Measurements from ENCODE around the gene KDM4B. TPM values are rescaled to one million over a fixed set of nuclear protein-coding genes. Genes with fewer than 3 reads are reported as not detected.

The KDM4B gene
- total RNA-seq, 1 experiment from 2014 or later: 43.7 TPM

DNA sequence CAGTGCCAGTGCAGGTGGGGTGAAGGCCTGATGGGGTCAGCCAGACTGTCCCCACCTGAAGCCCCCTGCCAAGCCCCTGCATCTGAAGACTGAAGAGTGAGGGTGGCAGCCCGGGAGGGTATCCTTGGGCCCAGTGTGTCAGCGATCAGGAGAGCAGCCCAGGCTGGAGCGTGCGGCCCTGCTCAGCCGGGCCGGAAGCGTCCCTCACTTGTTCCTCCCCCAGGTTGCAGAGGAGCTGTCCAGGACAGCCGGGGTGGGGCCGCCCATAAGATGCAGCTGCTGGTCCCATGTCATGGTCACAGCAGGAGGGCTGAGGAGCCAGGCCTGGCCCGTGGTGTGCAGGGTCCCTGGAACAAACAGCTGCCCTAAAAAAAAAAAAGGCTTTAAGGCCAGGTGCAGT lies 55.4 kb downstream of the KDM4B start:
- no peak for DNase-seq
- H3K9ac ChIP-seq (ENCODE audit: extremely low read depth, insufficient read length, low read length): no peak overlapping the region
- H2BK120ac ChIP-seq (ENCODE audit: low read depth, low read length, poor library complexity, severe bottlenecking): no peak overlapping the region
- Mint-ChIP-seq H3K27me3 (ENCODE audit: low read depth) (no peaks in the 10 kb centered on the region; the same call in 1 of the 2 replicates), H3K9me3 (no peaks in the 10 kb centered on the region; a peak in 1 of 5 replicates), H3K4me3 (no peak overlapping the region), H3K36me3 (ENCODE audit: insufficient read depth in 1 of 3, low read depth in 3 of 3) (peaks cover 0 to 3% (median 0%) of the 10 kb centered on the region in 3 experiments; a peak in 6 of 7 replicates), H3K4me1 (peaks cover 6 to 16% of the 10 kb centered on the region in 2 experiments), H3K27ac (no peak overlapping the region)
- no peak overlapping the region for H4K91ac ChIP-seq (ENCODE audit: insufficient read length, low read depth, low read length)
- no peaks in the 10 kb centered on the region for H3K4me1 ChIP-seq (ENCODE audit: insufficient read depth, low read length)
- H3K4ac ChIP-seq (ENCODE audit: low read depth, low read length): no peak overlapping the region
- H3K9me3 ChIP-seq (ENCODE audit: control insufficient read depth, low read depth, low read length): no peaks in the 10 kb centered on the region
- H2AK5ac ChIP-seq (ENCODE audit: insufficient read length, low read length): no peak overlapping the region
- H3K56ac ChIP-seq (ENCODE audit: insufficient read length, low read depth, low read length): no peak overlapping the region
- no peak overlapping the region for H4K5ac ChIP-seq (ENCODE audit: insufficient read length, low read depth, low read length)
- no peak overlapping the region for H2BK15ac ChIP-seq (ENCODE audit: low read depth, low read length)
- H4K8ac ChIP-seq (replicated peaks; ENCODE audit: insufficient read length, low read depth, low read length): no peak overlapping the region
- no peak for TF ChIP-seq CTCF (conservative IDR thresholded peaks at IDR 0.05)
- peaks cover 3% of the 10 kb centered on the region for H4K20me1 ChIP-seq (ENCODE audit: control insufficient read depth, insufficient read depth, insufficient read length)
- H3T11ph ChIP-seq (ENCODE audit: low read length): no peak overlapping the region
- H3K27ac ChIP-seq (ENCODE audit: insufficient read length, low read depth, low read length): no peak overlapping the region
- WGBS (ENCODE audit: extremely low coverage, insufficient read length, low lambda C conversion rate): no CpG with 5 or more reads among the region's 10 CpGs
- H3K27me3 ChIP-seq (ENCODE audit: insufficient read depth, low read length): no peaks in the 10 kb centered on the region
- H3K18ac ChIP-seq (ENCODE audit: insufficient read length, low read depth, low read length): no peak overlapping the region
- H3K14ac ChIP-seq (ENCODE audit: insufficient read depth, low read length): no peak overlapping the region
- no peak overlapping the region for H3K4me2 ChIP-seq (ENCODE audit: insufficient read depth, insufficient read length, low read length)
- H3K23me2 ChIP-seq (ENCODE audit: insufficient read length, low read depth, low read length, poor library complexity, severe bottlenecking): no peaks in the 10 kb centered on the region
- H2AFZ ChIP-seq (ENCODE audit: low read length): no peak overlapping the region
- no peaks in the 10 kb centered on the region; the same call in 1 of the 2 replicates for H3K79me2 ChIP-seq (ENCODE audit: insufficient read depth, low read length)
- no peak overlapping the region for H2BK20ac ChIP-seq (ENCODE audit: low read depth, low read length, poor library complexity, severe bottlenecking)
- H2BK5ac ChIP-seq (ENCODE audit: insufficient read length, low read length): no peak overlapping the region
- no peaks in the 10 kb centered on the region for H3K79me1 ChIP-seq (ENCODE audit: insufficient read depth, low read depth, low read length, poor library complexity, severe bottlenecking)
- H3K23ac ChIP-seq (ENCODE audit: insufficient read length, low read depth, low read length): no peak overlapping the region
- no peak overlapping the region for H2BK12ac ChIP-seq (ENCODE audit: insufficient read length, low read depth, low read length)
